H1 (cell line): ENCODE results near the gene TNIP1. TPM values are rescaled to one million over a fixed set of nuclear protein-coding genes. Genes with fewer than 3 reads are reported as not detected.

Experiments used
- RBBP5 ChIP-seq: IDR thresholded peaks from 2 replicates; pipeline ENCODE4 v1.7.1; 2012; ENCODE audit warnings: low read depth, mild to moderate bottlenecking, inconsistent platforms, low read length, moderate library complexity, borderline replicate concordance
- polyA plus RNA-seq, 7 experiments: library from polyadenylated mRNA; depleted of rRNA in 3 of 7; stranded (reverse) in 5 of 7; unstranded in 2 of 7; fragments of >200 nt in 5 of 7; fragments of 200-250 nt in 2 of 7; gene quantifications; 1 replicate in 5 of 7; 2 replicates in 1 of 7; 4 replicates in 1 of 7; pipeline versions ENCODE4 v1.2.1 to v1.2.3, GENCODE V29; 2011 to 2013; ENCODE audit warnings: missing spikeins in 2 of 7, mixed read lengths in 2 of 7
- total RNA-seq: library from RNA; stranded (reverse); fragmentation: NEBNext Ultra II Directional; extraction: Animal tissue kit (Norgen Biotek cat#: 25700); gene quantifications from 2 replicates; pipeline ENCODE4 v1.2.1, GENCODE V29; 2021

The TNIP1 gene
- total and polyA plus RNA-seq, 2 of the 8 experiments (the other 6 are each of a cell fraction or from before 2014, with no cell fraction given): 14.2 to 31.9 TPM

- TF ChIP-seq RBBP5: no peak
Measured at GRCh38 chr5:151006704-151007334, 74.0 kb downstream of the TNIP1 start (continued).
